Mesothelial cell of epicardium (in vitro differentiated cells): ENCODE data around the gene TMEM164. TPM values are rescaled to one million over a fixed set of nuclear protein-coding genes. Genes with fewer than 3 reads are reported as not detected.

Experiments used
- DNase-seq, 2 experiments: peaks; one replicate each; pipeline ENCODE4 v3.0.0; 2021; ENCODE audit warnings: low spot score in 2 of 2; ENCODE audit not compliant: unreplicated experiment in 2 of 2
- H3K27ac Mint-ChIP-seq: 2 replicates; pipeline ENCODE4 v1.8.0; 2021; ENCODE audit warnings: mixed read lengths
- H3K27me3 Mint-ChIP-seq: 2 replicates; pipeline ENCODE4 v1.8.0; 2021; ENCODE audit warnings: low read depth, mixed read lengths
- H3K36me3 Mint-ChIP-seq: 2 replicates; pipeline ENCODE4 v1.8.0; 2021; ENCODE audit warnings: mixed read lengths
- H3K4me1 Mint-ChIP-seq: 2 replicates; pipeline ENCODE4 v1.8.0; 2021; ENCODE audit warnings: mixed read lengths
- H3K4me3 Mint-ChIP-seq: 2 replicates; pipeline ENCODE4 v1.8.0; 2021; ENCODE audit warnings: mild to moderate bottlenecking, moderate library complexity, mixed read lengths
- H3K9me3 Mint-ChIP-seq: 2 replicates; pipeline ENCODE4 v1.8.0; 2021; ENCODE audit warnings: mixed read lengths
- total RNA-seq: library from RNA; stranded (reverse); gene quantifications from 3 replicates; pipeline ENCODE4 v1.2.1, GENCODE V29; 2021
- TF ChIP-seq, protein P1 (sequence below): fragments of 200-600 bp; sonication (generic); IDR thresholded peaks from one replicate; pipeline ENCODE4 v1.5.0; 2021; ENCODE audit warnings: antibody characterized with exemption; ENCODE audit not compliant: unreplicated experiment

The TMEM164 gene
- total RNA-seq, 1 donor from 2014 or later, result 42.5 TPM

DNA sequence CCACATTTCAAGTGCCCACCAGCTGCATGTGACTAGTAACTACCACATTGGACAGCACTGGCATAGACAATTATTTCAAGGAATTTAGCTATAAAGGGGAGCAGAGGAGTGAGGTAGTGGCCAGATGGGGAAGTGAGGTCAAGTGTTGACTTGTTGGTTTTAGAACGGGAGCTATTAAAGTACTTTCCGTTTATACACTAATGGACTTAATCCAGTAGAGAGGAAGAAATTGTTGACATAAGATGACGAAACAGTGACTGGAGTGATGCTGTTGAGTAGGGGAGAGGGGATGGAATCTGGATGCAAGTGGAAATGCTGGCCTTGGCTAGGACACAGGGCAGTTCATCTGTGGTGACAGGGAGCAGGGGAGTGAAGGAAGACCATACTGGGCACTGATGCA, 160.6 kb downstream of the TMEM164 start:
- DNase-seq, result no peak

GRCh38 chrX:110167952-110168451, 165.1 kb downstream of the TMEM164 start:
- Mint-ChIP-seq H3K27ac (no peak overlapping the region), H3K9me3 (no peaks in the 10 kb centered on the region), H3K27me3 (no peaks in the 10 kb centered on the region), H3K4me3 (no peak overlapping the region), H3K4me1 (peaks cover under 1% of the 10 kb centered on the region), H3K36me3 (peaks cover 8% of the 10 kb centered on the region)
- DNase-seq, result no peak
- TF ChIP-seq, protein P1, sequence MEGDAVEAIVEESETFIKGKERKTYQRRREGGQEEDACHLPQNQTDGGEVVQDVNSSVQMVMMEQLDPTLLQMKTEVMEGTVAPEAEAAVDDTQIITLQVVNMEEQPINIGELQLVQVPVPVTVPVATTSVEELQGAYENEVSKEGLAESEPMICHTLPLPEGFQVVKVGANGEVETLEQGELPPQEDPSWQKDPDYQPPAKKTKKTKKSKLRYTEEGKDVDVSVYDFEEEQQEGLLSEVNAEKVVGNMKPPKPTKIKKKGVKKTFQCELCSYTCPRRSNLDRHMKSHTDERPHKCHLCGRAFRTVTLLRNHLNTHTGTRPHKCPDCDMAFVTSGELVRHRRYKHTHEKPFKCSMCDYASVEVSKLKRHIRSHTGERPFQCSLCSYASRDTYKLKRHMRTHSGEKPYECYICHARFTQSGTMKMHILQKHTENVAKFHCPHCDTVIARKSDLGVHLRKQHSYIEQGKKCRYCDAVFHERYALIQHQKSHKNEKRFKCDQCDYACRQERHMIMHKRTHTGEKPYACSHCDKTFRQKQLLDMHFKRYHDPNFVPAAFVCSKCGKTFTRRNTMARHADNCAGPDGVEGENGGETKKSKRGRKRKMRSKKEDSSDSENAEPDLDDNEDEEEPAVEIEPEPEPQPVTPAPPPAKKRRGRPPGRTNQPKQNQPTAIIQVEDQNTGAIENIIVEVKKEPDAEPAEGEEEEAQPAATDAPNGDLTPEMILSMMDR, result peak; percentile 74

More for the DNA sequence above, 160.6 kb downstream of the TMEM164 start:
- Mint-ChIP-seq H3K4me3 (no peak overlapping the region), H3K9me3 (no peaks in the 10 kb centered on the region), H3K27ac (no peak overlapping the region), H3K36me3 (no peaks in the 10 kb centered on the region), H3K4me1 (no peaks in the 10 kb centered on the region), H3K27me3 (no peaks in the 10 kb centered on the region)
- TF ChIP-seq, protein P1, result no peak

GRCh38 chrX:110168585-110168984, 165.7 kb downstream of the TMEM164 start:
- no peak overlapping the region for H3K27ac Mint-ChIP-seq
- no peak overlapping the region for H3K4me3 Mint-ChIP-seq
- TF ChIP-seq, protein P1, result no peak
- peaks cover 14% of the 10 kb centered on the region for H3K36me3 Mint-ChIP-seq
- no peaks in the 10 kb centered on the region for H3K27me3 Mint-ChIP-seq
- H3K9me3 Mint-ChIP-seq, result no peaks in the 10 kb centered on the region
- peaks cover 7% of the 10 kb centered on the region for H3K4me1 Mint-ChIP-seq
- no peak for DNase-seq

DNA sequence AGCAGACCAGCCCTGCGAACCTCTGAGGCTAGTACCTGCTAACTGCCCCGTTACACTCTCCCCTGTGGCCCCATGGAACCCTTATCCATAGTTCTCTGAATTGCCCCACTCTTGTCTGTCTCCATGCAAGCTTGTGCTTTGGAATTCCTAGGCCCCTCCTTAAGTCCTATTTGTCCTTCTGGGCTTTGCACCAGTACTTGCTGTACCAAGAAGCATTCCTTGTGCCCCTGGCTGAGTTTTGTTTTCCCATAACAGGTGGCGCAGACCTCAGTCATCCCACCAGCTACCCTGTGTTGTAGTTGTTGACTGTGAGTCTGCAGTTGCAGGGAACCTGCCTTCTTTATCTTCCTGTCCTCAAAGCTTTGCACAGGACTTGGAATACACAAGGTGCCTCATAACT, 167.1 kb downstream of the TMEM164 start:
- TF ChIP-seq, protein P1, result no peak
- Mint-ChIP-seq H3K4me1 (peaks cover 7% of the 10 kb centered on the region), H3K9me3 (no peaks in the 10 kb centered on the region), H3K27ac (no peak overlapping the region), H3K4me3 (no peak overlapping the region), H3K36me3 (peaks cover 22% of the 10 kb centered on the region), H3K27me3 (no peaks in the 10 kb centered on the region)
- DNase-seq, result no peak

DNA sequence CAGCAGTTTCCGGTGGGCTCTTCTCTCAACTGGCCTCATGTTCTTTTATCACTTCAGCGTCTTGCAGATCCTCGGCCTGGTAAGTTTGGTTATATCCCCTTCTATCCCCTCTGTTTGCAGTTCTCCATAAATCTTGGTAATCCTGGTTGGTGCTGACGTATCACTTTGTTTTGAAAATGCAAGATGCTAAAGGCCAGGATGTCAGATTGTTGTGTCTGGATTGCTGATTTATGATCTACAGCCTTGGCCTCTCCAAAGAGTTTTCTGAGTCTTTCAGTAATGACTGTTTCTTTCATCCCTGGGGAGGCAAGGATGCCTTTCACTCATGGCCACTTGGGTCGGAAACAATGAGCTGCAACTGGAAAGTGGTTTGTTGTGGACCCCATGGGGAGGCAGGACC, 168.5 kb downstream of the TMEM164 start:
- TF ChIP-seq, protein P1, result no peak
- DNase-seq, result no peak
- H3K4me3 Mint-ChIP-seq, result no peak overlapping the region
- no peak overlapping the region for H3K27ac Mint-ChIP-seq
- no peaks in the 10 kb centered on the region for H3K9me3 Mint-ChIP-seq
- peaks cover 7% of the 10 kb centered on the region for H3K4me1 Mint-ChIP-seq
- peaks cover 25% of the 10 kb centered on the region for H3K36me3 Mint-ChIP-seq
- no peaks in the 10 kb centered on the region for H3K27me3 Mint-ChIP-seq

GRCh38 chrX:110172215-110172614, 169.3 kb downstream of the TMEM164 start:
- TF ChIP-seq, protein P1, result no peak
- H3K27ac Mint-ChIP-seq, result no peak overlapping the region
- no peak overlapping the region for H3K4me3 Mint-ChIP-seq
- H3K4me1 Mint-ChIP-seq, result peaks cover 7% of the 10 kb centered on the region
- no peak for DNase-seq
- H3K36me3 Mint-ChIP-seq, result peaks cover 28% of the 10 kb centered on the region
- no peaks in the 10 kb centered on the region for H3K9me3 Mint-ChIP-seq
- no peaks in the 10 kb centered on the region for H3K27me3 Mint-ChIP-seq
